Hepatocyte (in vitro differentiated cells): Measurements from ENCODE around the gene KCNH3. TPM values are rescaled to one million over a fixed set of nuclear protein-coding genes. Genes with fewer than 3 reads are reported as not detected.

Experiments used
- DNase-seq: peaks from one replicate; pipeline ENCODE4 v3.0.0-alpha.2; 2016; ENCODE audit warnings: low spot score
- H2AFZ ChIP-seq: fragments of 200-600 bp; sonication (generic); 2 replicates; pipeline ENCODE4 v1.6.0; 2016; ENCODE audit warnings: antibody characterized with exemption, mild to moderate bottlenecking
- H3K27ac ChIP-seq: fragments of 200-600 bp; sonication (generic); 2 replicates; pipeline ENCODE4 v1.5.1; 2016; ENCODE audit warnings: mild to moderate bottlenecking
- H3K27me3 ChIP-seq: fragments of 200-600 bp; sonication (generic); 2 replicates; pipeline ENCODE4 v1.6.1; 2016
- H3K36me3 ChIP-seq: fragments of 200-600 bp; sonication (generic); replicated peaks from 2 replicates; pipeline ENCODE4 v1.5.1; 2016; ENCODE audit warnings: low read depth; ENCODE audit not compliant: insufficient read depth
- H3K4me1 ChIP-seq: fragments of 200-600 bp; sonication (generic); 2 replicates; pipeline ENCODE4 v1.5.1; 2016; ENCODE audit warnings: mild to moderate bottlenecking, moderate library complexity; ENCODE audit not compliant: insufficient read depth
- H3K4me2 ChIP-seq: fragments of 200-600 bp; sonication (generic); 2 replicates; pipeline ENCODE4 v1.6.0; 2016
- H3K4me3 ChIP-seq: fragments of 200-600 bp; sonication (generic); 2 replicates; pipeline ENCODE4 v1.5.1; 2016; ENCODE audit warnings: mild to moderate bottlenecking
- H3K79me2 ChIP-seq: fragments of 200-600 bp; sonication (generic); 2 replicates; pipeline ENCODE4 v1.6.0; 2017; ENCODE audit warnings: mild to moderate bottlenecking
- H3K9me2 ChIP-seq: fragments of 200-600 bp; sonication (generic); replicated peaks from 2 replicates; pipeline ENCODE4 v1.6.0; 2017; ENCODE audit warnings: mild to moderate bottlenecking; ENCODE audit not compliant: insufficient read depth
- H3K9me3 ChIP-seq: fragments of 200-600 bp; sonication (generic); 2 replicates; pipeline ENCODE4 v1.5.1; 2016; ENCODE audit warnings: low read depth, mild to moderate bottlenecking
- H4K20me1 ChIP-seq: fragments of 200-600 bp; sonication (generic); 2 replicates; pipeline ENCODE4 v1.6.0; 2016; ENCODE audit warnings: mild to moderate bottlenecking; ENCODE audit not compliant: insufficient read depth, poor library complexity, severe bottlenecking
- CTCF ChIP-seq: fragments of 200-600 bp; sonication (generic); IDR thresholded peaks from 2 replicates; pipeline ENCODE4 v1.5.1; 2016; ENCODE audit warnings: antibody characterized with exemption, mild to moderate bottlenecking; ENCODE audit not compliant: poor library complexity
- EZH2 ChIP-seq: fragments of 200-600 bp; sonication (generic); IDR thresholded peaks from 2 replicates; pipeline ENCODE4 v1.6.1; 2016; ENCODE audit warnings: antibody characterized with exemption, mild to moderate bottlenecking, borderline replicate concordance
- EZH2phosphoT487 ChIP-seq: fragments of 200-600 bp; sonication (generic); IDR thresholded peaks from one replicate; pipeline ENCODE4 v1.6.1; 2018; ENCODE audit warnings: antibody characterized with exemption, mild to moderate bottlenecking, low read depth, moderate library complexity; ENCODE audit not compliant: unreplicated experiment, severe bottlenecking
- WGBS: methylation state at CpG from one replicate; pipeline ENCODE4 v1.1.6; 2016; ENCODE audit warnings: low lambda C conversion rate; ENCODE audit errors: missing lambda C conversion rate; 5-methylcytosine and 5-hydroxymethylcytosine counted together
- polyA plus RNA-seq: library from polyadenylated mRNA; unstranded; fragments of >200 nt; fragmentation: Nextera tagmentation; extraction: Ambion mirVana; gene quantifications from 2 replicates; pipeline ENCODE4 v1.2.1, GENCODE V29; 2016
- total RNA-seq: library from RNA; depleted of rRNA; stranded (reverse); fragments of >200 nt; gene quantifications from 2 replicates; pipeline ENCODE4 v1.2.3, GENCODE V29; 2014

Gene KCNH3
- total and polyA plus RNA-seq, 2 experiments from 2014 or later: 0.30 to 1.1 TPM

- Histone ChIP-seq H3K27me3 (peaks cover 77% of the 10 kb centered on the region), H2AFZ (no peak overlapping the region), H3K4me3 (no peak overlapping the region), H3K36me3 (no peaks in the 10 kb centered on the region), H3K79me2 (no peaks in the 10 kb centered on the region), H3K4me2 (no peak overlapping the region), H3K4me1 (peaks cover 15% of the 10 kb centered on the region), H3K9me3 (no peaks in the 10 kb centered on the region), H3K9me2 (no peaks in the 10 kb centered on the region), H3K27ac (no peak overlapping the region), H4K20me1 (no peaks in the 10 kb centered on the region)
- no peak for TF ChIP-seq CTCF
- no peak for TF ChIP-seq EZH2phosphoT487
- WGBS: 69% methylated on average over 21 of the region's 21 CpGs
- no peak for DNase-seq
Measured at GRCh38 chr12:49540229-49541139, 1.7 kb downstream of the KCNH3 start.

- H2AFZ ChIP-seq: no peak overlapping the region
- H4K20me1 ChIP-seq: no peaks in the 10 kb centered on the region
- H3K4me3 ChIP-seq: no peak overlapping the region
- H3K79me2 ChIP-seq: no peaks in the 10 kb centered on the region
- TF ChIP-seq CTCF (no peak), EZH2phosphoT487 (no peak), EZH2 (no peak)
- no peak for DNase-seq
- no peaks in the 10 kb centered on the region for H3K36me3 ChIP-seq
- H3K9me3 ChIP-seq: no peaks in the 10 kb centered on the region
- peaks cover 15% of the 10 kb centered on the region for H3K4me1 ChIP-seq
- no peaks in the 10 kb centered on the region for H3K9me2 ChIP-seq
- H3K27ac ChIP-seq: no peak overlapping the region
- peaks cover 77% of the 10 kb centered on the region for H3K27me3 ChIP-seq
- no peak overlapping the region for H3K4me2 ChIP-seq
- WGBS: 83% methylated on average over 17 of the region's 18 CpGs
Measured at GRCh38 chr12:49541140-49541861, 2.5 kb downstream of the KCNH3 start.

GRCh38 chr12:49541911-49542505 lies 3.2 kb downstream of the KCNH3 start:
- Histone ChIP-seq H3K9me2 (no peaks in the 10 kb centered on the region), H3K4me2 (no peak overlapping the region), H3K4me3 (no peak overlapping the region), H3K27ac (no peak overlapping the region), H4K20me1 (no peaks in the 10 kb centered on the region), H3K27me3 (peaks cover 74% of the 10 kb centered on the region), H2AFZ (no peak overlapping the region), H3K36me3 (no peaks in the 10 kb centered on the region), H3K79me2 (no peaks in the 10 kb centered on the region), H3K4me1 (peaks cover 15% of the 10 kb centered on the region), H3K9me3 (no peaks in the 10 kb centered on the region)
- WGBS: 94% methylated on average over 7 of the region's 7 CpGs
- TF ChIP-seq EZH2phosphoT487 (no peak), CTCF (no peak), EZH2 (no peak)
- DNase-seq: no peak
